Measurements from ENCODE around the gene USP20. TPM values are rescaled to one million over a fixed set of nuclear protein-coding genes. Genes with fewer than 3 reads are reported as not detected.

Gene USP20
- total RNA-seq, 1 experiment from 2014 or later = 16.8 TPM

GRCh38 chr9:129868023-129868871 lies 33.0 kb downstream of the USP20 start:
- H3K27me3 ChIP-seq (ENCODE audit: insufficient read depth, low read length) = no peaks in the 10 kb centered on the region
- H4K20me1 ChIP-seq (ENCODE audit: insufficient read depth) = no peaks in the 10 kb centered on the region
- ATAC-seq = no peak
- DNase-seq (ENCODE audit: low read depth, low spot score) = no peak
- CTCF ChIA-PET = no interaction called here
- H3K27ac ChIP-seq (ENCODE audit: low read depth, low read length) = no peak overlapping the region
- H3K4me3 ChIP-seq (replicated peaks in 1 of 2; ENCODE audit: low read depth in 1 of 2, low read length in 2 of 2) = no peak overlapping the region
- TF ChIP-seq ZFX (IDR thresholded peaks at IDR 0.05) (no peak), EZH2phosphoT487 (IDR thresholded peaks at IDR 0.05; ENCODE audit: borderline replicate concordance) (no peak), ELF1 (IDR thresholded peaks at IDR 0.05; ENCODE audit: borderline replicate concordance, low read depth) (no peak), ZBTB33 (IDR thresholded peaks at IDR 0.05; ENCODE audit: extremely low read depth, insufficient replicate concordance, low read length) (no peak), CBX3 (IDR thresholded peaks at IDR 0.05; ENCODE audit: low read depth) (no peak), JUND (IDR thresholded peaks at IDR 0.05) (no peak), SIN3A (IDR thresholded peaks at IDR 0.05; ENCODE audit: low read depth) (no peak), ZNF274 (IDR thresholded peaks at IDR 0.05; ENCODE audit: low read depth, low read length) (no peak), POLR2A (IDR thresholded peaks at IDR 0.05; ENCODE audit: borderline replicate concordance, extremely low read depth, insufficient read depth, insufficient read length) (no peak), RAD21 (IDR thresholded peaks at IDR 0.05; ENCODE audit: low read depth) (no peak), POLR2AphosphoS5 (IDR thresholded peaks at IDR 0.05; ENCODE audit: low read depth, low read length) (no peak), CTCF (IDR thresholded peaks at IDR 0.05 in 2 of 3, conservative IDR thresholded peaks at IDR 0.05 in 1 of 3; ENCODE audit: borderline replicate concordance in 1 of 3, insufficient read depth in 1 of 3, low read depth in 2 of 3, low read length in 2 of 3) (no peak), EZH2 (IDR thresholded peaks at IDR 0.05) (no peak), MAX (IDR thresholded peaks at IDR 0.05) (no peak), REST (IDR thresholded peaks at IDR 0.05; ENCODE audit: low read depth) (no peak), YY1 (IDR thresholded peaks at IDR 0.05; ENCODE audit: extremely low read depth, insufficient replicate concordance, low read depth, low read length) (no peak), CEBPB (IDR thresholded peaks at IDR 0.05; ENCODE audit: low read depth) (no peak)
- no peak overlapping the region for H2AFZ ChIP-seq (ENCODE audit: low read depth, low read length, poor library complexity, severe bottlenecking)
- no peak overlapping the region for H3K4me2 ChIP-seq (ENCODE audit: low read length)
- no peaks in the 10 kb centered on the region for H3K4me1 ChIP-seq (ENCODE audit: control insufficient read depth in 1 of 2, insufficient read depth in 2 of 2, low read length in 2 of 2)
- H3K9me3 ChIP-seq (ENCODE audit: control insufficient read depth in 1 of 2, insufficient read depth in 1 of 2, low read depth in 1 of 2, low read length in 2 of 2) = no peaks in the 10 kb centered on the region
- RAD21 ChIA-PET (ENCODE audit: low non-redundant PET in 1 of 2, low total read pairs in 2 of 2, uncharacterized antibody in 2 of 2, unreplicated experiment in 2 of 2) = no interaction called here
- H3K9me2 ChIP-seq (ENCODE audit: insufficient read depth) = no peaks in the 10 kb centered on the region
- H3K79me2 ChIP-seq (ENCODE audit: insufficient read depth, low read length) = no peaks in the 10 kb centered on the region
- BruUV-seq (replicated peaks) = no TSS peak
- H3K9ac ChIP-seq (ENCODE audit: low read length) = no peak overlapping the region
- intact Hi-C loops (cut with micrococcal nuclease) = no loop called here
- POLR2A ChIA-PET = no interaction called here
- no peaks in the 10 kb centered on the region for H3K36me3 ChIP-seq (ENCODE audit: control insufficient read depth in 1 of 2, insufficient read depth in 2 of 2, low read length in 2 of 2)

Measured in HCT116 (cell line).